Measurements from ENCODE around the gene EPHB6.

The EPHB6 gene

GRCh38 chr7:142874837-142875236 is 20.0 kb downstream of the EPHB6 start:
- TF ChIP-seq CREB1 (IDR thresholded peaks at IDR 0.05; ENCODE audit: low read depth) (no peak), ZBTB7A (IDR thresholded peaks at IDR 0.05; ENCODE audit: low read depth) (no peak), EGR1 (IDR thresholded peaks at IDR 0.05) (no peak), YY1 (IDR thresholded peaks at IDR 0.05; ENCODE audit: low read depth) (no peak)
- TF ChIP-seq, protein P1, sequence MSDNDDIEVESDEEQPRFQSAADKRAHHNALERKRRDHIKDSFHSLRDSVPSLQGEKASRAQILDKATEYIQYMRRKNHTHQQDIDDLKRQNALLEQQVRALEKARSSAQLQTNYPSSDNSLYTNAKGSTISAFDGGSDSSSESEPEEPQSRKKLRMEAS (IDR thresholded peaks at IDR 0.05): no peak
- TF ChIP-seq, protein P2, sequence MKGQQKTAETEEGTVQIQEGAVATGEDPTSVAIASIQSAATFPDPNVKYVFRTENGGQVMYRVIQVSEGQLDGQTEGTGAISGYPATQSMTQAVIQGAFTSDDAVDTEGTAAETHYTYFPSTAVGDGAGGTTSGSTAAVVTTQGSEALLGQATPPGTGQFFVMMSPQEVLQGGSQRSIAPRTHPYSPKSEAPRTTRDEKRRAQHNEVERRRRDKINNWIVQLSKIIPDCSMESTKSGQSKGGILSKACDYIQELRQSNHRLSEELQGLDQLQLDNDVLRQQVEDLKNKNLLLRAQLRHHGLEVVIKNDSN (IDR thresholded peaks at IDR 0.05): no peak
- TF ChIP-seq, protein P3, sequence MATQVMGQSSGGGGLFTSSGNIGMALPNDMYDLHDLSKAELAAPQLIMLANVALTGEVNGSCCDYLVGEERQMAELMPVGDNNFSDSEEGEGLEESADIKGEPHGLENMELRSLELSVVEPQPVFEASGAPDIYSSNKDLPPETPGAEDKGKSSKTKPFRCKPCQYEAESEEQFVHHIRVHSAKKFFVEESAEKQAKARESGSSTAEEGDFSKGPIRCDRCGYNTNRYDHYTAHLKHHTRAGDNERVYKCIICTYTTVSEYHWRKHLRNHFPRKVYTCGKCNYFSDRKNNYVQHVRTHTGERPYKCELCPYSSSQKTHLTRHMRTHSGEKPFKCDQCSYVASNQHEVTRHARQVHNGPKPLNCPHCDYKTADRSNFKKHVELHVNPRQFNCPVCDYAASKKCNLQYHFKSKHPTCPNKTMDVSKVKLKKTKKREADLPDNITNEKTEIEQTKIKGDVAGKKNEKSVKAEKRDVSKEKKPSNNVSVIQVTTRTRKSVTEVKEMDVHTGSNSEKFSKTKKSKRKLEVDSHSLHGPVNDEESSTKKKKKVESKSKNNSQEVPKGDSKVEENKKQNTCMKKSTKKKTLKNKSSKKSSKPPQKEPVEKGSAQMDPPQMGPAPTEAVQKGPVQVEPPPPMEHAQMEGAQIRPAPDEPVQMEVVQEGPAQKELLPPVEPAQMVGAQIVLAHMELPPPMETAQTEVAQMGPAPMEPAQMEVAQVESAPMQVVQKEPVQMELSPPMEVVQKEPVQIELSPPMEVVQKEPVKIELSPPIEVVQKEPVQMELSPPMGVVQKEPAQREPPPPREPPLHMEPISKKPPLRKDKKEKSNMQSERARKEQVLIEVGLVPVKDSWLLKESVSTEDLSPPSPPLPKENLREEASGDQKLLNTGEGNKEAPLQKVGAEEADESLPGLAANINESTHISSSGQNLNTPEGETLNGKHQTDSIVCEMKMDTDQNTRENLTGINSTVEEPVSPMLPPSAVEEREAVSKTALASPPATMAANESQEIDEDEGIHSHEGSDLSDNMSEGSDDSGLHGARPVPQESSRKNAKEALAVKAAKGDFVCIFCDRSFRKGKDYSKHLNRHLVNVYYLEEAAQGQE (IDR thresholded peaks at IDR 0.05; ENCODE audit: low read depth): no peak

GRCh38 chr7:142875456-142875855 is 20.6 kb downstream of the EPHB6 start:
- TF ChIP-seq TEAD4 (IDR thresholded peaks at IDR 0.05): no peak
- no peak for TF ChIP-seq TAF1 (IDR thresholded peaks at IDR 0.05; ENCODE audit: low read depth)
- no peak for TF ChIP-seq NFIC (IDR thresholded peaks at IDR 0.05)
- no peak for TF ChIP-seq ZBTB7A (IDR thresholded peaks at IDR 0.05; ENCODE audit: low read depth)
- no peak for TF ChIP-seq CREB1 (IDR thresholded peaks at IDR 0.05; ENCODE audit: low read depth)
- no peak for TF ChIP-seq YY1 (IDR thresholded peaks at IDR 0.05; ENCODE audit: low read depth)
- no peak for TF ChIP-seq EGR1 (IDR thresholded peaks at IDR 0.05)
- TF ChIP-seq, protein P3 (IDR thresholded peaks at IDR 0.05; ENCODE audit: low read depth): no peak
- TF ChIP-seq FOXM1 (IDR thresholded peaks at IDR 0.05; ENCODE audit: borderline replicate concordance, low read depth): no peak
- TF ChIP-seq EP300 (IDR thresholded peaks at IDR 0.05; ENCODE audit: borderline replicate concordance): no peak
- no peak for TF ChIP-seq CEBPB (IDR thresholded peaks at IDR 0.05)
- TF ChIP-seq, protein P1 (IDR thresholded peaks at IDR 0.05): no peak
- TF ChIP-seq, protein P2 (IDR thresholded peaks at IDR 0.05): no peak

GRCh38 chr7:142876236-142876960 is 21.5 kb downstream of the EPHB6 start:
- TF ChIP-seq EP300 (IDR thresholded peaks at IDR 0.05; ENCODE audit: borderline replicate concordance) (no peak), EGR1 (IDR thresholded peaks at IDR 0.05) (no peak), YY1 (IDR thresholded peaks at IDR 0.05; ENCODE audit: low read depth) (no peak), CREB1 (IDR thresholded peaks at IDR 0.05; ENCODE audit: low read depth) (no peak), RAD21 (IDR thresholded peaks at IDR 0.05; ENCODE audit: low read depth) (no peak), TEAD4 (IDR thresholded peaks at IDR 0.05) (no peak), TCF12 (IDR thresholded peaks at IDR 0.05; ENCODE audit: low read depth) (no peak)
- TF ChIP-seq, protein P2 (IDR thresholded peaks at IDR 0.05): no peak
- TF ChIP-seq, protein P1 (IDR thresholded peaks at IDR 0.05): no peak

DNA sequence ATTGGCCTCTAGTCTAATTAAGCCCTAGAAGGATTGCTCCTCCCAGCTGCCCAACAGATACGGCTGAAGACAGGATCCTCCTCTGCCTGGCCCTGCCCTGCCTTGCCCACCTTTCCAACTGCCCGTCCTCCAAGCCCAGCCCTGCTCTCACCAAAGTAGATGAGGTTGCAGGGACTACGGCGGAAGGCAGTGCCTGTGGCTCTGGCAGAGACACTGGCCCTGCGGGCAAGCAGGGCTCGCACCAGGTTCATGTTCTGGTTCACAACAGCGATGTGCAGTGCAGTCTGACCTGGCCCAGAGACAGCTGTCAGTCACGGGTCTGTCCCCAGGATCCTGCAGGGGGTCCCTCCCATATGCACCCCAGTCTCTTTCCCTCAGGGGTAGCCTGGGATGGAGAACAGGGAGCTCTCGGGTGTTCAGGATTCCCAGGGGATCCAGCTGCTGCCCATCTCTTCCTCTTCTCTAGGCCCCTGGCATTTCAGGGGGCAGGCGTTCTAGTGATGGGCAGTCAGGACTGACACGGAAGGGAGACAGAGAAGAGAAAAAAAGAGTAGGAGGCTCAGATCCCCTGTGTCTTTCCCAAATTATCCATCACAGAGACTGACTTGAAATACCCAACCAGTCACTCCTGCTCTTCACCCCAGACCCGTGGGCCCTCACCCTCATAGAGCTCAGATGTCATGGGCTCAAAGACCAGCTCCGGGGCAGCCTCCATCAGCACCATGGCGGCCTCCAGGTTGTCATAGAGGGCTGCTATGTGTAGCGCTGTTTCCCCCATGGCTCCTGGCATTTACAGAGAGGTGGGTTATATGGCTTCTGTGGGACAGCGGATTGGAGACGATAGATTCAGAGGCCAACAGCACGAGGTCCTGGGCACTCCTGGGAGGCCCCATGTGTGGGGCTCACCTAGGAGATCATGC is 22.4 kb downstream of the EPHB6 start:
- TF ChIP-seq TCF12 (IDR thresholded peaks at IDR 0.05; ENCODE audit: low read depth): no peak
- TF ChIP-seq RAD21 (IDR thresholded peaks at IDR 0.05; ENCODE audit: low read depth): no peak
- TF ChIP-seq, protein P1 (IDR thresholded peaks at IDR 0.05): no peak
- TF ChIP-seq, protein P2 (IDR thresholded peaks at IDR 0.05): no peak
- no peak for TF ChIP-seq TEAD4 (IDR thresholded peaks at IDR 0.05)
- TF ChIP-seq ZBTB7A (IDR thresholded peaks at IDR 0.05; ENCODE audit: low read depth): no peak
